WTC11 (cell line): ENCODE results near the gene CAMTA1.

ENCODE experiments used
- CREB1 ChIP-seq: sonication (generic); formaldehyde crosslinking; IDR thresholded peaks from 2 replicates; pipeline ENCODE4 v1.8.0; 2023; ENCODE audit warnings: mild to moderate bottlenecking, missing genetic modification reagents
- FOXP1 ChIP-seq: sonication (generic); formaldehyde crosslinking; IDR thresholded peaks from 2 replicates; pipeline ENCODE4 v1.8.0; 2022; ENCODE audit warnings: missing genetic modification reagents, mild to moderate bottlenecking, moderate library complexity, borderline replicate concordance
- GRHL2 ChIP-seq: fragments of 250-450 bp; sonication (Bioruptor Pico); IDR thresholded peaks from 2 replicates; pipeline ENCODE4 v1.8.0; 2022; ENCODE audit warnings: mild to moderate bottlenecking, moderate library complexity; ENCODE audit not compliant: insufficient replicate concordance, severe bottlenecking
- IRF2 ChIP-seq: sonication (generic); formaldehyde crosslinking; IDR thresholded peaks from 2 replicates; pipeline ENCODE4 v1.8.0; 2022; ENCODE audit warnings: low read depth, missing genetic modification reagents, borderline replicate concordance
- MAX ChIP-seq: sonication (generic); formaldehyde crosslinking; IDR thresholded peaks from 2 replicates; pipeline ENCODE4 v1.8.0; 2022; ENCODE audit warnings: mild to moderate bottlenecking, missing genetic modification reagents
- NR3C1 ChIP-seq: sonication (generic); formaldehyde crosslinking; conservative IDR thresholded peaks from 2 replicates; pipeline ENCODE4 v1.8.1; 2023; ENCODE audit warnings: low read depth, mild to moderate bottlenecking, missing genetic modification reagents
- PRRX2 ChIP-seq: fragments of 250-450 bp; sonication (Bioruptor Pico); IDR thresholded peaks from 2 replicates; pipeline ENCODE4 v1.8.0; 2021; ENCODE audit warnings: mild to moderate bottlenecking
- ZNF423 ChIP-seq: fragments of 250-450 bp; sonication (Bioruptor Pico); IDR thresholded peaks from 2 replicates; pipeline ENCODE4 v2.1.2; 2022; ENCODE audit warnings: mild to moderate bottlenecking, moderate library complexity
- ZNF671 ChIP-seq: fragments of 250-450 bp; sonication (Bioruptor Pico); IDR thresholded peaks from 2 replicates; pipeline ENCODE4 v1.8.0; 2021; ENCODE audit warnings: mild to moderate bottlenecking
- TF ChIP-seq, protein P1 (sequence below): fragments of 200-600 bp; IDR thresholded peaks from 2 replicates; pipeline ENCODE4 v1.8.0; 2022; ENCODE audit warnings: antibody characterized with exemption

GRCh38 chr1:6965083-6965934 lies 180.1 kb downstream of the CAMTA1 start:
- TF ChIP-seq, protein P1, sequence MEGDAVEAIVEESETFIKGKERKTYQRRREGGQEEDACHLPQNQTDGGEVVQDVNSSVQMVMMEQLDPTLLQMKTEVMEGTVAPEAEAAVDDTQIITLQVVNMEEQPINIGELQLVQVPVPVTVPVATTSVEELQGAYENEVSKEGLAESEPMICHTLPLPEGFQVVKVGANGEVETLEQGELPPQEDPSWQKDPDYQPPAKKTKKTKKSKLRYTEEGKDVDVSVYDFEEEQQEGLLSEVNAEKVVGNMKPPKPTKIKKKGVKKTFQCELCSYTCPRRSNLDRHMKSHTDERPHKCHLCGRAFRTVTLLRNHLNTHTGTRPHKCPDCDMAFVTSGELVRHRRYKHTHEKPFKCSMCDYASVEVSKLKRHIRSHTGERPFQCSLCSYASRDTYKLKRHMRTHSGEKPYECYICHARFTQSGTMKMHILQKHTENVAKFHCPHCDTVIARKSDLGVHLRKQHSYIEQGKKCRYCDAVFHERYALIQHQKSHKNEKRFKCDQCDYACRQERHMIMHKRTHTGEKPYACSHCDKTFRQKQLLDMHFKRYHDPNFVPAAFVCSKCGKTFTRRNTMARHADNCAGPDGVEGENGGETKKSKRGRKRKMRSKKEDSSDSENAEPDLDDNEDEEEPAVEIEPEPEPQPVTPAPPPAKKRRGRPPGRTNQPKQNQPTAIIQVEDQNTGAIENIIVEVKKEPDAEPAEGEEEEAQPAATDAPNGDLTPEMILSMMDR, result no peak
- TF ChIP-seq CREB1 (CRISPR knock-in tag) (no peak), GRHL2 (CRISPR knock-in tag) (no peak), PRRX2 (CRISPR knock-in tag) (no peak), NR3C1 (CRISPR knock-in tag) (no peak), ZNF423 (CRISPR knock-in tag) (no peak), FOXP1 (CRISPR knock-in tag) (no peak), IRF2 (CRISPR knock-in tag) (no peak), ZNF671 (CRISPR knock-in tag) (no peak), MAX (CRISPR knock-in tag) (no peak)
